HG02610 (cell line): ENCODE measurements around the gene TOMM22.
"Not testable (repeated sequence)": the region's sequence is repeated elsewhere in the genome, so short reads cannot be mapped to it uniquely, and the experiment has no call there.

Experiments used
- ATAC-seq: cut with Tn5 transposase; IDR thresholded peaks from one replicate; pipeline ENCODE4 v1.9.1; 2021; ENCODE audit warnings: mild to moderate bottlenecking, moderate library complexity; ENCODE audit not compliant: unreplicated experiment

Gene TOMM22

DNA sequence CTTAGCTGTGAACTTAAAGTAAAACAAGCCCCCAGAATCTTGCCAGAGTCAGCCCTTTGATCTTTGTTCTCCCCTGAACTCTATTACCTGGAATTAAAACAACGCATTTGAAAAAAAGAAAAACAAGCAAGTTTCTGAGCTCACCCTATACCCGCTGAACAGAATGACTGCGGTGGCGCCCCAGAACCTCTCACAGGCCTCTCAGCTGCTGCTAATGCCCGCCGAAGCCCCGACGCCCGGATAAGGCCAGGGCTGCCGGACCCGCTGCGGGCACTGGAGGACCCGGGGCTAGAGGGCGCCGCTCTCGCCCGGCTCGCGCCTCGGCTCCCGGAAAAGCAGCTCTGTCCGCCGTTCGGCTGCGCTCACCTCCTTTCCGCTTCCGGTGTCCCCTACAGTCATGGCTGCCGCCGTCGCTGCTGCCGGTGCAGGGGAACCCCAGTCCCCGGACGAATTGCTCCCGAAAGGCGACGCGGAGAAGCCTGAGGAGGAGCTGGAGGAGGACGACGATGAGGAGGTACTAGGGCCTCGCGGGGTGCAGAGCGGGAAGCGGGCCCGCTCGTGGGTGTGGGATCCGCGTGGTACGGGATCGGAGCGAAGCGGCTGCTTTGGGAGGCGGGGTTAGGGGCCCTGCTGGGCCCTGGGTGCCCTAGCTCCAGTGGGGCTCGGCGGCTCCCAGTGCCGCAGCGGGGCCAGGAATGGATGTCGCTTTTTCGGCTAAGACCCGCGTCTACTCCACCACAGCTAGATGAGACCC is at the start of gene TOMM22:
TSS of gene TOMM22 (plus strand) at position 376 of the 754 bp plus-strand sequence. CDS start at position 398, 22 bp downstream.
- ATAC-seq = peak; percentile 93

GRCh38 chr22:38632528-38632927 is 49.2 kb upstream of the TOMM22 start:
- no peak for ATAC-seq

DNA sequence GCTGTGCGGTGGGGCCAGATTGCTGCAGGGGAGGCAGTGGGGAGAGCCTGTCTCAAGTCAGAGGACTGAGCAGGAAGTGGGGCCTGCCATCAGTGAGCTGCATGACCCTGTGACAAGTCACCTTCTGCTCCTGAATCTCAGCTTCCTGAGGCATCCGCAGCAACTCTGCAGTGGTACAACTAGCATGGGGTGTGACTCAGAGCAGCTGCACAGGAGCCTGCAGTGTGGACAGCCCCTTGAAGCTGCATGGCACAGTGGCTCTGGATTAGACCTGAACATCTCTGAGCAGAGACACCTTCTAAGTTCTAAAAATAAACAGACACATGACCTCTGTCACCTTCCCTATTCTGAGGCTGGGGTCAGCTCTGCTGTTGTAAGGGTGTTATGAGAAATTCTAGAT is 43.5 kb upstream of the TOMM22 start:
- ATAC-seq = no peak

DNA sequence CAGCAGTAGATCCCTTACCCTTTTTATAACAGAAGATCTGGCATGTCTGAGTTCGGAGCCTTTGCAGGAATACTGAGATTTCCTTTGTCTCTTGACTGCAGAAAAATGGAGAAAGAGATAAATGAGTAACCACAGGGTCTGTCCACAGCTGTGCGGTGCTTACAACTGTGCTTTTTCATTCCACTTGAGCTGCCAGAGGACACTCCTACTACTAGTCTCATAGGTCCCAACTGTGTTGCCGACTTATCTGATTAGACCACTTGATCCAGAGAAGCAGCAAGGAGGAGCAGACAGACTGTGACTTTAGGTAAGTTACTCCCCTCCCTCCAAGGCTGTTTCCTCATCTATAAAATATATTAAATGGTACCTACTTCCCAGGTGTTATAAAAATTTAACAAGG is 43.0 kb upstream of the TOMM22 start:
- no peak for ATAC-seq

DNA sequence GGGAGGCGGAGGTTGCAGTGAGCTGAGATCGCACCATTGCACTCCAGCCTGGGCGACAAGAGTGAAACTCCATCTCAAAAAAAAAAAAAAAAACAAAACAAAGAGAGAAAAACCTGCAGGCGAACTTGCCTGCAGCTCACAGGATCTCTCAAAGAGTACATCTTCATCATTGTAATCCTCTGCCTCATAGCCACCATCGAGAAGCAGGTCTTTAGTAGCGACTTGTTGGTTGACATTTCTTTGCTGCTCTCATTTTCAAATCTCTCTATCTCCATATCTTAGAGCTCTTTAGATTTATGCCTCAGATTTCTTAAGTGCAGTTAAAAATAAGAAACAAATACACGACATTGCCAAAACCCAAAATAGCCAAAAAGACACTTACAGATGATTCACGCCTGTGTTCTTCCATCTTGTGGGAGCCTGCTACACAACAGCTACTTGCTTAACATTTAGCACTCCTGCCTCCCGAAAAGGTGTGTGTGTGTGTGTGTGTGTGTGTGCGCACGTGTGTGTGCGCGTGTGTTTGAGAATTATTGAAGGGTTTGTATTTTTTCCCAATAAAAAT is 40.2 kb upstream of the TOMM22 start:
- no peak for ATAC-seq

DNA sequence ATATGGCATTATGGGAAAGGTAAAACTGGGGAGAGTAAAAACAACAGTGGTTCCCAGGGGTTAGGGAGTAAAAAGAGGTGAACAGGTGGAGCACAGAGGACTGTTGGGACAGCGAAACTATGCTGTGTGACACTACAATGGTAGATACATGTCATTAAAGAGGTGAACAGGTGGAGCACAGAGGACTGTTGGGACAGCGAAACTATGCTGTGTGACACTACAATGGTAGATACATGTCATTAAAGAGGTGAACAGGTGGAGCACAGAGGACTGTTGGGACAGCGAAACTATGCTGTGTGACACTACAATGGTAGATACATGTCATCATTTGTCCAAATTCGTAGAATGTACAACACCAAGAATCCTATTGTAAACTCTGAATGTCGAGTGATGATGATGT is 37.5 kb upstream of the TOMM22 start:
- not testable (repeated sequence) for ATAC-seq

GRCh38 chr22:38645430-38645829 is 36.3 kb upstream of the TOMM22 start:
- ATAC-seq = no peak

- no peak for ATAC-seq
Observed at GRCh38 chr22:38649841-38650522, 31.8 kb upstream of the TOMM22 start.

DNA sequence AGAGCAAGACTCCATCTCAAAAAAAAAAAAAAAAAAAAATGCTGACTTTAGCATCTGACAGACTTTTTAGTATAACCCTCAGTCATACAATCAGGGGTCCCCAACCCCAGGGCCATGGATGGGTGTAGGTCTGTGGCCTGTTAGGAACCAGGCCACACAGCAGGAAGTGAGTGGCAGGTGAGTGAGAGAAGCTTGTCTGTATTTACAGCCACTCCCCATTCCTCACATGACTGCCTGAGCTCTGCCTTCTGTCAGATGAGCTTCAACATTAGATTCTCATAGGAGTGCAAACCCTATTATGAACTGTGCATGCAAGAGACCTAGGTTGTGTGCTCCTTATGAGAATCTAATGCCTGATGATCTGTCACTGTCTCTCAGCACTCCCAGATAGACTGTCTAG is 28.9 kb upstream of the TOMM22 start:
- ATAC-seq = no peak

DNA sequence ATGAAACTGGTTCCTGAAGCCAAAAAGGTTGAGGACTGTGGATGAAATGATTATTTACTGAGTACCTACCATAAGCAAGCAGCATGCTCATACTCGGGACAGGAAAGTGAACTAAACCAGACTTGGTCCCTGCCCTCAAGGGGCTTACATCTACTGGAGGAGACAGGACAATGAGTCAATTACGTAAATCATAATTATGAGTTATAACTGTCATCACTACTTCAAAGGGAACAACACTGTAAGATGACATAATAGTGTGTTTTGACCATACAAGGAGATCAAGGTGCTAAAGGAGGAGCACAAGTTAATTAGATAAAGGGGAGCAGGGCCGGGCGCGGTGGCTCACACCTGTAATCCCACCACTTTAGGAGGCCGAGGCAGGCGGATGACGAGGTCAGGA is 28.0 kb upstream of the TOMM22 start:
- no peak for ATAC-seq

DNA sequence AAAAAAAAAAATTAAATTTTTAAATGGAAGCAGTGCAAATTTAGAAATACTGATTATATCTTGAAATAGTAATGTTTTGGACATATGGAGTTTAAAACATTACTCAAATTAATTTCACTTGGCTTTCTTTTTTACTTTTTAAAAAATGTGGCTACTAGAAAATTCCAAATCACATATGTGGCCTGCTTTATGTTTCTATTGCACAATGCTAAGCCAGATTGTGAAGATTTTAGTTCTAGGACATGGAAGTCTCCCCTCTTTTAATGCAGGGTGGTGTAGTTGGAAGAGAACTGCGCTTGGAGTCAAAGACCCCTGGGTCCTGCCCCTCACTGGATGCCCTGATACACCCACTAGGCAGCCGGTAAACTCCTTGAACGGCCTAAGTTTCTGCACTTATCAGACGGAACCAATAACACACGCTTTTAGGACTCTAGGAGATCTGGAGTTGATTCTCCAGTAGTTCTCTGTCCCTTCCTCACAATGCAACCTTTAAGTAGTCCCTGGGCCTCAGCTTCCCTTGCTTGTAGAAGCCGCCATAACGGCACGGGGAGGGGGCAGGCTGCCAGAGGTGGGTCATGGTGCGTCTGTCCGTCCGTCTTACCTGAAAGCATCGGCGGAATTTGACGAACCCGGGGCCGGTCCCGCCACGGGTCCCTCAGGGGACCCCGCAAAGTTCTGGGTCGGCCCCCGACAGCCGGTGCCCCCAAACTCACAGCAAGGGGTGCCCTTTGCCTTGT is 26.1 kb upstream of the TOMM22 start:
- ATAC-seq = no peak

GRCh38 chr22:38656256-38657044 is 25.3 kb upstream of the TOMM22 start, which contains the start of the genes CBY1 and FAM227A:
TSS of gene CBY1 (plus strand) at chr22:38656638. CDS start at chr22:38668055, 11,417 bp downstream.
TSS of gene FAM227A (minus strand) at chr22:38656392. CDS start at chr22:38650168, 6,224 bp downstream.
- ATAC-seq = peak; percentile 71

DNA sequence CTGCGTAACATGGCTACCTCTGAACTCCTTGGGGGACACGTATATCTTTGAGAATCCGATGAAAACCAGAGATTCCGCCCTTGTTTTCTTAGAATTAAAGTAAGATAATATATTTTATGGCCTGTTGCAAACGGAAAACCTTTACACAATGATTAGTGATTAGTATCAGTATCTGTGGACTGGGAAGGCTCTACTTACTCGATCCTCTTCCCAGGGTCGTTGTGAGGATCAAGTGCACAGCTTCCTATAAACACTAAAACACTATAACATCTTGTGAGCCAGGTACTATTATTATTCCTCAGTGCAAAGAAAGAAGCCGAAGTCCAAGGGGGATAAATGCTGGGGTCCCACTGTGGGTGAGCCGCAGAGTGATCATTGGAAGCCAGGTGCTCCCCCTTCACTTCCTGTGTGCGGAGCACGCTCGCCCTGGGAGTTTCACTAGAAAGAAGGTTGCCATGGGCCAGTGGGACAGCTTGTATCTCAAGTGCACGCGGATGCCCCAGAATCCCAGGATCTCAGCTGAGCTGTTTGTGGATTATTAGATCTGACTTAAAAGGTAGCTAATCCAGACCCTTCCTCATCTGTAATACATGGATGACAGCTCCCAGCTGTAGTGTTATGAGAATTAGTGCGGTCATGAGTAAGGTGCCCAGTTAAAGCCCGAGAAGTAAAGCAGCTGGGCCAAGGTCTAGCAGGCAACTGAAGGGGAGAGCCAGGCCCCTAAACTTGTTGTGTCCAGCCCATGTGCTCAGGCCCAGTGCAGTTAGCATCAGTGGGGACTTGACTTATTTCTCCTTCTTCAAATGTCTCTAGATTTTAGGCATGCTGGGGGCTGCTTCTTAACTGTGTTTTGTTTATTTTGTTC is 24.5 kb upstream of the TOMM22 start:
- ATAC-seq = peak; percentile 36

GRCh38 chr22:38674888-38675287 is 6.9 kb upstream of the TOMM22 start:
- ATAC-seq = no peak

- no peak for ATAC-seq
Observed at GRCh38 chr22:38675833-38676232, 5.9 kb upstream of the TOMM22 start.

- ATAC-seq = no peak
Observed at GRCh38 chr22:38684895-38685294, 3.1 kb downstream of the TOMM22 start.

DNA sequence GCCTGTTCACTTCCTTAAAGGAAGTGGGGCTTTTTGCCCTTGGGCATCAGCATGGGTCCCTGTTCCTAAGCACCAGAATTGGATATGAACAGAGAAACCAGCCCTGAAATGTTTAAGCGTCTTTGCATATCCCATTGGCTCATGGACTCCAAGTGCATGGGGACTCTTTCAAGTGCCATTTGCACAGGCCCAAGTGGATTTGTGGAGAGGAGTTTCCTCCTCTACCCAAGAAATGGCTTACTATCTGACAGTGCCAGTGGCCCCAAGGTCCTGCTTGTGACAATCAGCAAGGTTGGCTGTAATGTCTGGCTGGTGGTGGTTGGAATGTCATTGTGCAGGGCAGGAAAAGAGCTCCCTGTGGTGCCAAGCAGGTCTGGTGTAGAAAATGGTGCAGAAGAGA is 4.0 kb downstream of the TOMM22 start:
- ATAC-seq = no peak

- no peak for ATAC-seq
Observed at GRCh38 chr22:38689651-38690050, 7.9 kb downstream of the TOMM22 start.

- no peak for ATAC-seq
Observed at GRCh38 chr22:38694049-38694448, 12.3 kb downstream of the TOMM22 start.
